SK-N-SH treated with all-trans-retinoic acid at 6 μM for 48 hours (cell line): ENCODE measurements around the gene NEK3.

Experiments
- BACH2 ChIP-seq: fragments of 250-450 bp; sonication (Bioruptor Pico); IDR thresholded peaks from 2 replicates; pipeline ENCODE4 v1.9.0; 2021; ENCODE audit warnings: mild to moderate bottlenecking, borderline replicate concordance
- CSDC2 ChIP-seq: fragments of 250-450 bp; sonication (Bioruptor Pico); IDR thresholded peaks from 2 replicates; pipeline ENCODE4 v1.5.0; 2020; ENCODE audit warnings: mild to moderate bottlenecking, moderate library complexity
- ISL1 ChIP-seq: fragments of 250-450 bp; sonication (Bioruptor Pico); IDR thresholded peaks from 2 replicates; pipeline ENCODE4 v2.1.2; 2022; ENCODE audit warnings: mild to moderate bottlenecking, moderate library complexity
- PPARA ChIP-seq: fragments of 250-450 bp; sonication (Bioruptor Pico); IDR thresholded peaks from 2 replicates; pipeline ENCODE4 v1.5.0; 2020; ENCODE audit warnings: mild to moderate bottlenecking, borderline replicate concordance
- ZFP30 ChIP-seq: fragments of 450-650 bp; formaldehyde crosslinking; IDR thresholded peaks from 2 replicates; pipeline ENCODE4 v1.5.0; 2022; ENCODE audit warnings: mild to moderate bottlenecking, moderate library complexity
- ZNF8 ChIP-seq: fragments of 450-650 bp; formaldehyde crosslinking; IDR thresholded peaks from 2 replicates; pipeline ENCODE4 v1.5.0; 2020; ENCODE audit warnings: mild to moderate bottlenecking, moderate library complexity
- TF ChIP-seq, protein P1 (sequence below): fragments of 250-450 bp; sonication (Bioruptor Pico); IDR thresholded peaks from 2 replicates; pipeline ENCODE4 v1.5.1; 2020; ENCODE audit warnings: low read depth, mild to moderate bottlenecking, moderate library complexity
- TF ChIP-seq, protein P2 (sequence below): fragments of 250-450 bp; sonication (Bioruptor Pico); IDR thresholded peaks from 2 replicates; pipeline ENCODE4 v1.8.0; 2021; ENCODE audit warnings: low read depth, mild to moderate bottlenecking, moderate library complexity, borderline replicate concordance

DNA sequence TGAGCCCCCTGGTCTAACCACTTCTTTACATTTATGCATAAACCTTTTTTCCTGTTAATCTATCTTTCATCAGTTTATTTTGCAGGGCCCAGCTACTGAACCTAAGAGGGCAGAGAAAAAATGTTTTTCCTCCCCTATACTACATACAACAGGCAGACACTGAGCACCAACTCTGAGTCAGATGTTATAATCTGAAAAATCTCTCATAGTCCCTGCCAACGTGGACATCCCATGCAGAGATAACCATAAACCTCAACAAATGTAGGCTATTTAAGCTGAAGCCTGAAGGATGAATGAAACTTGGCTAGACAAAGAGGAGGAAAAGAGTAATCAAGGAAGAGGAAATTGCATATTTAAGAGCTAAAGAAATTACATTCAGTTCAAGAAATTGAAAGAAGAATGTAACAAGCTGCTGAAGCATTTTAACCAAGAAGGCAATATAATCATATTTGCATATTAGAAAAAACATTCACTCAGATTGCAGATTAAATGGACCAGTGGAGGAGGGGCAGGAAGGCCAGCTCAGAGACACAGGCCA, 2.6 kb downstream of the NEK3 start:
- no peak for TF ChIP-seq CSDC2 (CRISPR knock-in tag)
- TF ChIP-seq, protein P1, sequence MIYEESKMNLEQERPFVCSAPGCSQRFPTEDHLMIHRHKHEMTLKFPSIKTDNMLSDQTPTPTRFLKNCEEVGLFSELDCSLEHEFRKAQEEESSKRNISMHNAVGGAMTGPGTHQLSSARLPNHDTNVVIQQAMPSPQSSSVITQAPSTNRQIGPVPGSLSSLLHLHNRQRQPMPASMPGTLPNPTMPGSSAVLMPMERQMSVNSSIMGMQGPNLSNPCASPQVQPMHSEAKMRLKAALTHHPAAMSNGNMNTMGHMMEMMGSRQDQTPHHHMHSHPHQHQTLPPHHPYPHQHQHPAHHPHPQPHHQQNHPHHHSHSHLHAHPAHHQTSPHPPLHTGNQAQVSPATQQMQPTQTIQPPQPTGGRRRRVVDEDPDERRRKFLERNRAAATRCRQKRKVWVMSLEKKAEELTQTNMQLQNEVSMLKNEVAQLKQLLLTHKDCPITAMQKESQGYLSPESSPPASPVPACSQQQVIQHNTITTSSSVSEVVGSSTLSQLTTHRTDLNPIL (CRISPR knock-in tag): no peak
- TF ChIP-seq ZNF8 (CRISPR knock-in tag): no peak
- TF ChIP-seq, protein P2, sequence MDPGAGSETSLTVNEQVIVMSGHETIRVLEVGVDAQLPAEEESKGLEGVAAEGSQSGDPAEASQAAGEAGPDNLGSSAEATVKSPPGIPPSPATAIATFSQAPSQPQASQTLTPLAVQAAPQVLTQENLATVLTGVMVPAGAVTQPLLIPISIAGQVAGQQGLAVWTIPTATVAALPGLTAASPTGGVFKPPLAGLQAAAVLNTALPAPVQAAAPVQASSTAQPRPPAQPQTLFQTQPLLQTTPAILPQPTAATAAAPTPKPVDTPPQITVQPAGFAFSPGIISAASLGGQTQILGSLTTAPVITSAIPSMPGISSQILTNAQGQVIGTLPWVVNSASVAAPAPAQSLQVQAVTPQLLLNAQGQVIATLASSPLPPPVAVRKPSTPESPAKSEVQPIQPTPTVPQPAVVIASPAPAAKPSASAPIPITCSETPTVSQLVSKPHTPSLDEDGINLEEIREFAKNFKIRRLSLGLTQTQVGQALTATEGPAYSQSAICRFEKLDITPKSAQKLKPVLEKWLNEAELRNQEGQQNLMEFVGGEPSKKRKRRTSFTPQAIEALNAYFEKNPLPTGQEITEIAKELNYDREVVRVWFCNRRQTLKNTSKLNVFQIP (CRISPR knock-in tag): no peak
- TF ChIP-seq PPARA: no peak
- no peak for TF ChIP-seq ZFP30
- TF ChIP-seq BACH2: no peak
- TF ChIP-seq ISL1 (CRISPR knock-in tag): no peak
